GM19397 (cell line): ENCODE data around the gene RFX2.

Source experiments
- ATAC-seq: cut with Tn5 transposase; IDR thresholded peaks from one replicate; pipeline ENCODE4 v1.9.1; 2021; ENCODE audit warnings: mild to moderate bottlenecking, moderate library complexity; ENCODE audit not compliant: unreplicated experiment

The RFX2 gene

DNA sequence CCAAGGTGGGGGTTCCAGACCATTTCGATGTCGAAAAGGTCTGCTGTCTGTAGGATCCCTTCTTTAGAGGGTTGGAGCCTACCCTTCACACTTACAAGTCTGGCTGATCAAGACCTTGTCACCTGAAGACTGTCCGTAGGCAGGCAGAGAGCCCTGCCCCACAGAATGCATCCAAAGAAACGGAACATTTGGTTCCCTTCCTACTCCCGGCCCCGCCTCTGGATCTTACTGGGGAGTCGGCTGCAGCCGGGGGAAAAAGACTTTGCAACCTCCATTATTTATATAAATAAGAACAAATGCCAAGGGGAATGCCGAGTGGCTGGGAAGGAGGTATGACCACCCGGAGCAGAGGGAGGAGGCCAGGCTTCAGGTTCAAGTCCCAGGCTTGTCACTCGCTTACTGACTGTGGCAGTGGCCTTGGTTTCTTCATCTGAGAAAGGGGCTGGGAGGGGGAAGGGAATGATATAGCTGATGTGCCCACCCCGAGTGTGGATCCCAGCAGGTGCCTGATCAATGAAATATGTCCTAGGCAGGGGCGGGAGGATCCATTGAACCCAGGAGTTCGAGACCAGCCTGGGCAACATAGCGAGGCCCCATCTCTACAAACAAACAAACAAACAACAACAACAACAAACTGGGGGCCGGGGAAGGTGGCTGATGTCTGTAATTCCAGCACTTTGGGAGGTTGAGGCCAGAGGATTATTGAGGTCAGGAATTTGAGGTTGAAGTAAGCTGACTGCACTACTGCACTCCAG, 48.7 kb downstream of the RFX2 start:
- no peak for ATAC-seq

DNA sequence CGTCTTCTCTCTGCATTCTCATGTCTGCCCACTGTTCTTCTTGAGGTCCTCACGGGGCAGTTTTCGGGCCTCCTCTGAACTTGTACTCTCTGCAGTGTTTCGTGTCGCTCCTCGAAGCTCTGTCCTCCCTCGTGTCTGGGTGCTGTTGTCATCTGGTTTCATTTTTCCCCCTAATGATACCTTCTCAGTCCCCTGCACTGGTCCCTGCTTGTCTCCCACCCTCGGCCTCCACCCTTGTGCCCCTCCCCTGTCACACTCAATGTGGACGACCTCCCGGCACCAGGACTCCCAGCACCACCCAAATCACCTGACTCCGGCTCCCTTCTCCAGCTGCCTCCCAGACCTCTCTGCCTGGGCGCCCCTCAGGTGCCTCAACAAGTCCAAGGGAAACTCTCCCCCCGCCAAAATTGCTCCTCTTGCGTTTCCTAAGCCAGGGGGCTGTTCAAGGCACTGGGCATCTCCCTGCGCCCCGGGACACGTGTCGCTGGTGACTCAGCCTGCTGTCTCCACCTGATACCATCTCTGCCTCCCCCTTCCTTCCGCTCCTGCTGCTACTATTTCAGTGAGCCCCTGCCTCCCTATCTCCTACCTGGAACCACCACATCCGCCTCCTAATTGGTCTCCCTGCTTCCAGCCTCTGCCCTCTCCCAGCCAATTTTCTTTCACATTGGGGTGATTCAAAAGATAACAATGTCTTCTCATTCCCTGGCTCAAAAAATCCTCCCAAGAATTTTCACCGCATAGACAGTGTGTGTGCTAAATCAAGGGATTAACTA, 49.5 kb downstream of the RFX2 start:
- no peak for ATAC-seq

DNA sequence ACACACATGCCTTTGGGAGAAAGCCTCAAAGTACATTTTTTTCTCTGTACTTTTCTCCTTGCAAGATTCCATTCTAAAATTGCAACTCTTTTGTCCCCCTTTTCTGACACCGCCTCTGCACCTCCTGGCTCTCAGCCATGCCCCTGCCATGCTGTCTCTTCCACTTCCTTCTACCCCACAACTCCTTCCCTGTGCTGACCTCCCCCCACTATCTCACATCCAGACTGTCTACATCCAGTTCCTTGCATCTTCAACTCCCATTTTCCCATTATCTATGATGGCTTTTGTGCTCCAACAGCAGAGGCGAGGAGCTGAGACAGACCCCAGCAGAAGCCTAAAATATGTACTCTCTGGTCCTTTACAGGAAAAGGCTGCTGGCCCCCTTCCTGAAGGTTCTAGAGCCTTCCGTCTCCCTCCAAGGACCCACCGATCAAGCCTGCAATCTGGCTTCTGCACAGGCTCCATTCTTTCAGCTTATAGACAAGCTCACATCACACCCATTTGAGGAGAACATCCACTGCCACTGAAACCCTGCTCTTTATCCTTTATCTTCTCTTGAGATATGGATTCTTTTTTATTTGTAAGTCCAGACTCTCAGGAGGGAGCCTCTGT, 50.2 kb downstream of the RFX2 start:
- no peak for ATAC-seq

DNA sequence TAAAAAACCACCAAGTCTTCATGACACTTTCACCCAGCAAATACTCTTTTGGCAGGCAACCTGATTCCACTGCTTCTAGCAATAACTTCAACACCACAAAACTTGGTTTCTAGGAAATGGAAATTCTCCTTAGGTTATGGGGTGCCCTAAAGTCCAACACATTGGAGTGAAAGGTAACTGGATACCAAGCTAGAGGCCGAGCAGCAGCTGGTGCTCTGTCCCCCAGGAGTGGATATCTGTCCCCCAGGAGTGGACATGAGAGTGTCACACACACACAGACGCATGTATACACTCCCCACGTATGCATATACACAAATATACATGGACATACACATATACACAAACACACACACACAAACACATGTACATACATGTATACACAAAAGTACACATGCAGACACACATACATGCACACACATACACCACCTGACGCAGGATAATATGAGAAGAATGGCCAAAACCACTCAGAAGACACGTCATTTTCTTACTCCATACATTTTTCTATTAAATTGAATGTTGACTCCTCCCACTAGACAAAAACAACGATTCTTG, 50.8 kb downstream of the RFX2 start:
- no peak for ATAC-seq

DNA sequence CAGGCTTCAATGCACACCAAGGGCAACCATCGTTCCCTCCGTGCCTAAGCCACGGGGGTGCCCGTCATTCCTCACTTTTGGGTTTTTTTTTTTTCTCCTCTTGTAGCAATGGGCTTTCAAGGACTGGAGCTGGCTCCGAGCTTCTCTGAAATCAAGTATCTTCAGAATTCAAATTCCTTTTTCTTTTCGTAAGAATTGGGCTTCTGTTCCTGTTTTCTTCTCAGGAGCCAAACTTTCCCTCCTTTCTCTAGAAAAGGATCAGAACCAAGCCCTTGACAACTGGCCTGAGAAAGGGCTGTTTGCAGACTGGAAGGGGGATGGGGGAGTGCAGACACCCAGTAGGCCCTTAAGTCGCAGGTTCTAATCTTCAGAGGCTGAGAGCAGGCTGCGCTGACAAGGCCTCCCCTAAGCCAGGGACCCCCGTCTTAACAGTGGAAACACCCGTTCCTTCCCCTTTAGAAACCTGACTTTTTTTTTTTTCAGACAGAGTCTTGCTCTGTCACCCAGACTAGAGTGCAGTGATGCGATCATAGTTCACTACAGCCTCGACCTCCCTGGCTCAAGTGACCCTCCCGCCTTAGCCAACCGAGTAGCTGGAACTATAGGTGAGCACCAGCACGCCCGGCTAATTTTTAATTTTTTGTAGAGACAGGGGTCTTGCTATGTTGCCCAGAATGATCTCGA, 51.6 kb downstream of the RFX2 start:
- ATAC-seq = no peak

DNA sequence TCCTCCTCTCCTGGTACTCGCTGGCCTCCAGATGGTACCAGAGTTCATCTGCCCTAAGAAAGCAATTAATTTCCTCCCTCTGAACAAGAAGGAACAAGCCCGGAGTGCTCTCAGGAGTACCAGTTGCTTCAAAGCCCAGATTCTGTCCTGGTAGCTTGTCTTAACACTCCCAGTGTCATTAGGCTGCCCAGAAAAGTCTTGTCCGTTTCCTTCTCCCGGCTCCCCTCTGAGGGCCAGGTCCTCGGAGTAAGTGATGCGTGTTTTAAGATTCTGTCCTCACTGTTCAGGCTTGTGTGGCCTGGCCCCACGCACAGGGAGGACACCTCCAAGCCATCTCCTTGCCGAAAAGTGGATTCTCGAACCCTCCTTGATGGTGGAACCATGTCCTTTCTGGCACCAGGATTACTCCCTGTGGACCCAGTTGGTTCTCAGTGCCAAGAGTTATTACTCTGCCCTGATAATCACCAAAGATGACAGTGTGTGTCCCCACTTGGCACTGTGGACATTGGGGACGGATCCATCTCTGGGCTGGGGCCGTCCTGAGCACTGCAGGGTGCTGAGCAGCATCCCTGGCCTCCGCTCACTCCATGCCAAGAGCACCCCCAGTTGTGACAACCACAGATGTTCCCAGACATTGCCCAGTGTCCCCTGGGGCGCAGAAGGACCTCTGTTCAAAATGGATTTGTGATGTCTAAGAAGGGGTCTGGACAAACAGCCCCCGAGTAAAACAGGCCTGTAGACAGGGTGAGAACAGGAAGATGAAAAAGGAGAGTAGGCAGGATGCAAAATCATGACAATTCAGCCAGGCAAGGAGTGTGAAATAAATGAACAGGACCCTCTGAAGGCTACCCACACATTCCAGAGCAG, 52.4 kb downstream of the RFX2 start:
- no peak for ATAC-seq

DNA sequence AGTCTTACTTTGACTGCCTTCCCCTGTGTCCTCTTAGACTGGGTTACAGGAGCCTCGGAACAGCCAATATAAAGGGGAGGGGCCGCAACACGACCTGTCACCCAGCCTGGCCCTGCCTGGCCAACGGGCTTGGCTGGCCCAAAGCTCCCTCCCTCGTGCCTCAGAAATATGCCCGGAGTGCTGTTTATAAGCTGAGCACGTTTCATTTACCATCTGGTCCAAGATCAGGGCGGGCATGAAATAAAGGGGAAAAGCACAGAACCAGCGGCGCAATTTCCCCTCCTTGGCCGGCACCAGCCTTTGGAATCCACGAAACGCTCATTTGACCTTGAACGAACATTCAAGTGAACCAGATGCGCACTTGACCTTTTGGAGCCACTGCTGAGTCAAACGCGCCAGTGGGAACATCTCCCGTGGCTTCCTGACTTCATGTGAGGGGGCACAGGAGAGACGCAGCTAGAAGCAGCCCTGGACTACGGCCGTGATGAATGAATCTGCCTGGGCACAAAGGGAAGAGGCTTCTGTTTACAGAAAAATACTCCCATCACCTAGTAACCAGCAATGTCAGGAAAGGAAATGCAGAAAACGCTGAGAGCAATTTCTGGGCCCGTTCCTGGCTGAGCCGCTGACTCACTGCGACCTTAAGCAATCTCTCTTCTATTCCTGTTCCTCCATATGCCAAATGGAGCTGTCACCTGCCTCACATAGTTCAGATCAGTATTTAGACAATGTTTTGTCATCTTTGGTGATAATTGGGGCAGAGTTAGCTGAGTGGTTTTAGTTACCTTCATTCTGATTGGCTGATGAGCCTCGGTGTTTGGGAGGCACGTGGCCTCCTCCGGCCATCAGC, 53.3 kb downstream of the RFX2 start:
- no peak for ATAC-seq

DNA sequence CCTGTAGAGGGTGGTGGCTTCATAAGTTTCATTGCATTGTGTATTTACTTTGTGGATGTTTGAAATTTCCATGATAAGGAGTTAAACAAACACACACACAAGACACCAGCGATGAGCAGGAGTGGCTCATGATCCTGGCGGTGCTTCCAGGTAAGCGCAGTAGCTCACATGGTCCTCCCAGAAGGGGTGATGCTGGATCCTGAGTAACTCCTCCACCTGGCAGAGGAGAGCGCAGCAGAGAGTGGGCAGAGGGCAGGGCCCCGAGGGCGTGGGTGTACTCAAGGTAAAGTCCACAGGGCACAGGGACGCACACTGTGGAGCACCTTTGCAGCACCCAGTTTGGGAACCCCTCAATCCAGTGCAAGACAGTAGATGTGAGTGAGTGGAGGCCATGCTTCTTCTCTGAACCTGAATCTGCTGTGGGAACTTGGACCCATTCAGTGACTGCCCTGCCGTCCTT, 54.0 kb downstream of the RFX2 start:
- ATAC-seq = no peak

DNA sequence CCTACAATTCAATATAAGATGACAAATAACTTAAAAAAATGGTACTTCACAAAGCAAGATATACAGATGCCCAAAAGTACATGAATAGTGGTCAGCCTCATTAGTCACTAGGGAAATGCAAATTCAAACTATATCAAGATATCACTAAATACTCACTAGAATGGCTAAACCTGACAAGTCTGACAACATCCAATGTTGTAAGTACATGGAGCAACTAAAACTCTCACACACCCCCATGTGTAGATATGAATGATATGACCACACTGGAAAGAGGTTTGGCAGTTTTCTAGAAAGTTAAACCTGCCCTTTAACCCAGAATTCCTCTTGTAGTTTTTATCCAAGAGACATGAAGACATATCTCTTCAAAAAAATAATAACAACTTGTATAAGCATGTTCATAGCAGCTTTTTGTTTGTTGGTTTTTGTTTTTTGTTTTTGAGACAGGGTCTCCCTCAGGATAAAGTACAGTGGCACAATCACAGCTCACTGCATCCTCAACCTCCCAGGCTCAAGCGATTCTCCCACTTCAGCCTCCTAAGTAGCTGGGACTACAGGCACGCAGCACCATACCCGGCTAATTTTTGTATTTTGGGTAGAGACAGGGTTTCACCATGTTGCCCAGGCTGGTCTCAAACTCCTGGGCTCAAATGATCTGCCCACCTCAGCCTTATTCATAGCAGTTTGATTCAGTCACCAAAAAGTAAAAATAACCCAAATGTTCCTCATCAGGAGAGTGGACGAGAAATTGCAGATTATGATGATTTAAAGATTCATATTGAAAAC, 55.1 kb downstream of the RFX2 start:
- no peak for ATAC-seq

DNA sequence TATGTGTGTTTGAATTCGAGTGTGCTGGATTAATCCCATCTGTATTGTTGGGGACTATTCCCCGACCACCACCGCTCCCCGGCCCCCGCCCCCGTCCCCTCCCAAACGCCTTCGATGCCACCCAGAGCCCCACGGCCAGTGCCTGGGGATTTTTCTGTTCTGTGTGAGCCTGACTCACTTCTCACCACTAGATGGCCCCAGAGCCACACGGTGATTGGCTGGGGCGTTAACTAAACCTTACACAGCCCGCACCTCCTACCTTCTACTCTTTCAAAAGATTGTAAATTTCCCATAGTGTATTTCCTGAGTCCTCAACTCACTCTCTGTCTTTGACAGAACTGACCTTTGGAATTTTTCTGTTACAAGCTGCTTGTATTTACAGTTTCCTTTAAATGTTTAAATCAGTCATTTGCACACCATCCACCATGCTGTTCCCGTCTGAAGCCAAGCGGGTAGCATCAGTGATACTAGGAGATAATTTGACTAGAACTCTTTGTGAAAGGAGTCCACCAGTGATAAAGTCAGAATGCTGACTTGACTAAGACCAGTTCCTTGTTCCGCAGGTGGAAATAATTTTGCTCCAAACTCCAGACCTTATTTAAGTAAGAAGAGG, 61.4 kb downstream of the RFX2 start:
- peak; percentile 60 for ATAC-seq

DNA sequence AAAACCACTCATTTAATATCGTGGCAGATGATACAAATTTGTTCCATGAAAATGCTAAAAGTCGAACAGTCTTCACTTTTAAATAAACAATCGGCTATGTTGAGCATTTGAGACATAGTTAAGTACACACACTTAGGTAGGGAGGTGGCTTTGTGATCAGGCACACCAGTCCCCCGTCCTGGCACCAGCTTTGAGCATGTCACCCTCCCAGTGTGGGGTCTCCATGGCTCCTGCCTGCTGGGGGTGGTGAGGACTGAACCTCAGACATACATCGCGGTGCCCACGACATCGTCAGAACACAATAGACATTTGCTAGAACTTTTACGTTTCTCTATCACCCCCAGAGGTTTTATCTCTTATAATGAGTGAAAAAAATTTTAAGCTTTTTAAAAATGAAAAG, 62.0 kb downstream of the RFX2 start:
- no peak for ATAC-seq

DNA sequence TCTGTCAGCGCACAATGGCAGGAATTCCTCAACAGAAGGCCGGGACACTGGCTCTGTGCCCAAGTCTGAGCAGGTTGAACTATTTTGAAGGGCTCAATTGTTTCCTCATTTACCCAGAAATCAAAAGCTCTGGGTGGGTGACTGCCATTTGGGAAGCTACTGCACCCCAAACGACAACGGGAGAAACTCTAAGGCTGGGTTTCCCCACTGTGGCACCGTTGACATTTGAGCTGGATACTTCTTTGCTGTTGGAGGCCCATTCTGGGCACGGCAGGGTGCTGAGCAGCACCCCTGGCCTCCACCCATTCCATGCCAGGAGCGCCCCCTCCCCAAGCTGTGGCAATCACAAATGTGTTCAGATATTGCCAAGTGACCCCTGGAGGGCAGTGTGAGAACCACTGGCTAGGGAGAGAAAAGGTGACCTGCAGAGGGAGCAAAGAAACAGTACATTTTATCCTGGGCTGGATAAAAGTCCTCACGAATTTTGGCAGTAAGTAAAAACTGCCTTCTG, 62.5 kb downstream of the RFX2 start:
- no peak for ATAC-seq

DNA sequence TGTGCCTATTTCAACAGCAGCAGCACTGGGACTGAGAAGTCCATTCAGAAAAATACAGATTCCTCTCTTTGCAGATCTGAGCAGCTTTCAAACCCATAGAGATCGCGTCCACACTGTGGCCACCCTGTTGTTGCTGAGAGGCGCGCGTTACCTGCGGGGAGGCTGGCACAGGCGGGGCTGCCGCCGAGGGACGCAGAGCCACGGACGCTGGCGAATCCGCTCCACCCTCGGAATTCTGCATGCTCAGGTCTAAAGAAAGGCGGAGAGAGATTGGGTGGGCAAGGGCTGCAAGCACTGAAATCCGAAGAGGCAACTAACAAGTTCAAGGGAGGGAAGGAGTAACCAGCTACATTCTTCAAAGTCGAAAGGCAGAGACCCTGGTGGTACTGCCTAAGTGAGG, 63.0 kb downstream of the RFX2 start:
- no peak for ATAC-seq

DNA sequence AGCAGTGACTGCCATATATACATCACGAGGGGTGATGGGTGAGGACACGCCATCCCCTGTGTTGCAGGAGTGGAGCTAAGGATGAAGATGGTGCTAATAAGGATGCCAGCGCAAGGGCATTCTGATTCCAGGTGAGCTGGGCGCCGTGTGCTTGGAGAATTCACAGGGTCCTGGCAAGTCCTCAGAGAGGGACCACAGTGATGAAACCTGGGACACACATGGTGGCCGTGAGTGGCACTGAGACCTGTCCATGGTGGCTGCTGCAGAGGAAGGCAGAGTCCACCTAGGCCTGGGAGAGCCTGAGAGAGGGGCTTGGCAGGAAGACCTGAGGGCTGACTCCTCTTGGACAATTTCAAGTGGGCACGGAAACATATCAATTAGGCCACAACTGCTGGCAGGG, 65.2 kb downstream of the RFX2 start:
- no peak for ATAC-seq

DNA sequence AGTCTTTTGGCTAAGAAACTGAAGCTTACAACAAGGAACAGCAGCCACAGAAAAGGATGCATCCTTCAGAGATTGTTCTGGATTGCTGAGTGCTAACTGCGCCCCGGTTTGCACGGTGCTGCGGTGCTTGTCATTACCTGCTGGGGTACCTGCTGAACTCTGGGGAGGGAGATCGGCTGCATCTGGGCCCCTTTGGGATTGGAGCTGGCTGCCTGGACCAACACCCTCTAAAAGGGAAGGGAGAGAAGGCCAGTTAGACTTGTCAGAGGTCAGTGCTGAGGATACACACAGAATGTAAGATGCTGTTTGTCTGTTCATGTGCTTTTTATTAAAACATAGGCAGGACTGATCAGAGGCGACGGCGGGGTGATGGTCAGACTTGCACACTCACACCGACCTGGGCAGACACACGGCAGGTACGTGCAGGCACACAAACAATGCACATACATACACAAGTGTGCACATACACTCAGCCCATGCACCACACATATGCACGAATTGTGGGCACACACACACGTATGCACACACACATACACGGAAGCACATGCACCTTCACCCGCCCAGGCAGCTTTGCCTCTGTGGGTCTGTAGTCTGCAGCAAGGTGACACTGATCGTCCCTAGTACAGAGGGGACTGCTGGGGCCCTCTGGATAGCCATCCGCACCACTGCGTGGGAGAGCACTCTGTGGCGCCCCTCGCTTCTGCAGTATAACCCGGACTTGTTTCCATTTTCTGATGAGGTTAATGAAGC, 66.1 kb downstream of the RFX2 start:
- ATAC-seq = no peak

DNA sequence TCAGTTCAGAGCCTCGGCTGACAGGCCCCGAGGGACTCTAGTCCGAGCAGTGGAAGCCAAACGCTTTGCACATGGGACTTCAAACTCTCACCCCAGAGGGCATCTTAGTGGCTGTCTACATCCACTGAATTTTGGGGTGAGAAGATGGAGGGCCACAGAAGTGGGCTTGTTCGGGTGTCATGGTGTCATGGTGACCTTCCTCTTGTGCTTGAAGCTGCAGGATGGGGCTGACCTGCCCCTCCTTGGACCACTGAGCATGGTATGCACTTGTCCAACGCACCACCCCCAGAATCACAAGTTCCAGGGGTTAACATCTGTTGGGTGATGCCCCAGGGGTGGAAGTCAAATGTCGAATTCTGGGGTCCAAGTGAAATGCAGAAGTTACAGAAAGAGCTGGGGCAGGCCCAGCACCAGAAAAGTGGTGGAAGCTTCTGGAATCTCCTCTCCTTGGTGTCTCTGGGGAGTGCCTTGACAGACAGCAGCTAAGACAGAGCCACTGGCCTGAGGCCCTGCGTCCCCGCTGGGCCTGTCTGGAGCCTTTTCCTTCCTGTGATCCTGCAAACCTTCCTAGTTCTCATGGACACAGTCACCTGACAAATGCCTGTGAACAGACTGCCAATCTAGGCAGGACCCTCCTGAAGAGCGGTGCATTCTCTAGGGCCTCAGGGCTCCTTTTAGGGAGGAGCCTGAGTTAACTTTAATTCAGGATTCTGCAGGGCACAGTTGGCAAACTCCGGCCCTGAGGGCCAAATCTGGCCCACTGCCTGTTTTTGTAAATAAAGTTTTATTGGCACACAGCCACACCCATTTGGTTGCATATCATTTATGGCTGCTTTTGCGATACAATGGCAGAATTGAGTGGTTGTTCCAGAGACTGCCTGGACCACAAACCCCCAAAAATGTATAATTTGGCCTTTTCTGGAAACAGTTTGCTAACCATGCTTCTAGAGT, 67.2 kb downstream of the RFX2 start:
- ATAC-seq = no peak
